ENCODE measurements around the gene TIMM13.
"Not testable (repeated sequence)": the region's sequence is repeated elsewhere in the genome, so short reads cannot be mapped to it uniquely, and the experiment has no call there.

TIMM13 gene

DNA sequence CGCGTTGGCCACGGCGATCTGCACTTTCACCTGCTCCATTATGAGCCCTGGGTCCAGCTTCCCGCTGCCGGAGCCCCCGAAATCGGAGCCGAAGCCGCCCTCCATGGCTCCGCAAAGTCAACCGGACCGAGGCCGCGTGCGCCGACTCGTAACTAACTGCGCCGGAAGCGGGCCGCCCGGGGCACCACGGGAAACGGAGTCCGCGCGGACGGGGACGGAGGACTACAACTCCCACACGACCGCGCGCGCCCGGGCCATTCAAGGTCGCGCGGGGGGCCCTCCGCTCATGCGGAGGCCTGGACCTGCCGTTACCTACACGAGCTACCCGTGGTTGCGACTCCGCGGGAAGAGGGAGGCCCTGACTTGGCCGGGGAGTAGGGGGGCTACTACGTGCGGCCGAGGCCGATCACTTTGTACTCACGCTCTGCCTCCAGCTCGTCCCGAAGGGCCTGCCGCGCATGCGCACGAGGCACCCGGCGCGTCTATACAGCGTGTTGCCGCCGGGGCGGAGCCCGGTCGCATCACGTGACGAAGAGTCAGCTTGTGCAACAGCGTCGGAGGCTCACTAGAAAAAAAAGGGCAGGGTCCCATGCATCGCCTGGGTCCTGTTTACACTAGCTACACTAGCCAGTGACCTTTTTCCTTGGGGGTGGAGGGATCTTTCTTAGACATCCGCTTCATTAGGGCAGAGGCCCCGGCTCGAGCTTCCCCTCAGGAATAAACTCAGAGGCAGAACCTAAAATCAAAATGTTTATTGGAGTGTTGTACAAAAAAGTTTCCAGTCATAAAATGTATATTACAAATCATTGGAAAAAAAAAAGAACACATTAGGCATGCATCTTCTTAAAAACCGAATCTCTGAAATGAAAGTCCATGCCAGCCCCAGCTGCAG lies at the start of gene TIMM13:
Gene TIMM13, minus strand, starts transcription at position 158 of the 892 bp plus-strand sequence. Its CDS starts 53 bp downstream, at position 105.
- peak; percentile 77 for DNase-seq (ENCODE audit: low read depth)

DNA sequence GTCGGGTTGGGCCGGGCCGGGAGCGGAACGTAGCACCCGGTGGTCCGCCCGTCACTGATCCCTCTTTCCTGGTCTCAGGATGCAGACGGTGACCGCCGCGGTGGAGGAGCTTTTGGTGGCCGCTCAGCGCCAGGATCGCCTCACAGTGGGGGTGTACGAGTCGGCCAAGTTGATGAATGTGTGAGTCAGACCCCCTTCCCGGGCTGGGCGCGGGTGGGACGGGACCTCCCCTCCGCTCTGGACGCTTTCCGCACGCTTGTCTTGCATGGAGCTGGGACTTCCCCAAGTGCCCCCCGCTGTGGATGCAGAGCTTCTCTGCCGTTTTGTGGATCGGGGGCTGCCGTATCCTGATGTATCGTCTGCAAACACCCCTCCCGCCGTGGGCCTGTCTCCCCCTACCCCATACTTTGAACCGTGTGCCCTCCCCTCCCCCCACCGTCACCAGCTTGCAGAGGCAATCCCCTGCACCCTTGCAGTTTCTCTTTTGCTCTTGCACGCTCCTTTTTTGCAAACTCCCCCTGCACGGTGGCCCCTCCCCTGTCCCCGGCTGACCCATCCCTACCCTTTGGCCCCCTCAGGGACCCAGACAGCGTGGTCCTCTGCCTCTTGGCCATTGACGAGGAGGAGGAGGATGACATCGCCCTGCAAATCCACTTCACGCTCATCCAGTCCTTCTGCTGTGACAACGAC lies 49.2 kb upstream of the TIMM13 start:
- DNase-seq (ENCODE audit: low read depth): no peak

- peak; percentile 91 for DNase-seq (ENCODE audit: low read depth)
Observed at GRCh38 chr19:2475702-2476450, 48.5 kb upstream of the TIMM13 start, which contains the start of gene GADD45B. Gene GADD45B, plus strand, starts transcription at chr19:2476127. Its CDS starts 232 bp downstream, at chr19:2476359.

DNA sequence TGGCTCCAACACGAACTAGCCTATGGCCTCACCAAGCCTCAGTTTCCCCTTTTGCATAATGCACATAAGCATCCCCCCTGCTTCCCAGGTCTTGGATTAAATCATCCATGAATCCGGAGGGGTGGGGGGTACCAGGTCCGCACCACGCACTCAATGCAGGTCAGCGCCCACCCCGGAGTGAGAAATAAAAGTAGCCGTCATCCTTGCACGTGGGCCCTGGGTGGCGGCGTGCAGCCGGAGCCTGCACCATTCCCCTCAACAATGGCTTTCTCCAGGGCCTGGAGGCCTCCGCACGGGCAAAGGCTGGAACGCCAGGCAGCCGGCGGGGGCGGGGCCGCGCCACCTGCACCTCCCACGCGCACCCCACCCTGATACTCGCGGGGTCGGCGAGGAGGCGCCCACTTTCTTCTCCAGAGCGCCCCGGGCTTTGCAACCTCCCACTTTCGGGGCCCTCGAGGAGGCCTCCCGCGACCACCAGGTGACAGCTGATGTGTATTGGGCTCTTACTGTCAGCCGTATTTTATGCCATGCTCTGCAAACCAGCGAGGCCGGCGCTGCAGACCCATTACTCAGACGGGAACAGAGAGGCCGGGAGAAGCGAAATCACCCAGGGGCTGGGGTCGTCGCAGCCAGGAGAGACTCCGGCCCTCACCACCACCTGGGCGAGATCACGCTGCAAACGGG lies 47.8 kb upstream of the TIMM13 start:
- no peak for DNase-seq (ENCODE audit: low read depth)

GRCh38 chr19:2474232-2475017 lies 47.0 kb upstream of the TIMM13 start:
- DNase-seq (ENCODE audit: low read depth): no peak

- not testable (repeated sequence) for DNase-seq (ENCODE audit: low read depth)
Observed at GRCh38 chr19:2469915-2470200, 42.5 kb upstream of the TIMM13 start.

- no peak for DNase-seq (ENCODE audit: low read depth)
Observed at GRCh38 chr19:2469102-2469914, 41.9 kb upstream of the TIMM13 start.

DNA sequence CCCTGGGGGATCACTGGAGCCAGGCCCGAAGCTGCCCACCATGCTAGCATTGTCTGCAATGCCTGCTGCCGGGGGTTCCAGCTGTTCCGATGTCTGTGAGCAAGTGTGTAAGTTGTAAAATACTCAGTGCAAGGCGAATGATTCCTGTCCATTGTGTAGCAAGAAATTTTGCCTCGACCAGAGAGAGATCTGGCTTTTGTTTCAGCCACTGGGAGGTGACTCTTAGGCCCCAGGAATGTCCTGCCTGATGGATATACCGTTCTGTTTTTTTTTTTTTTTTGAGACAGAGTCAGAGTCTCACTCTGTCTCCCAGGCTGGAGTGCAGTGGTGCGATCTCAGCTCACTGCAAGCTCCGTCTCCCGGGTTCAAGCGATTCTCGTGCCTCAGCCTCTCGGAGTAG lies 41.2 kb upstream of the TIMM13 start:
- DNase-seq (ENCODE audit: low read depth): no peak

DNA sequence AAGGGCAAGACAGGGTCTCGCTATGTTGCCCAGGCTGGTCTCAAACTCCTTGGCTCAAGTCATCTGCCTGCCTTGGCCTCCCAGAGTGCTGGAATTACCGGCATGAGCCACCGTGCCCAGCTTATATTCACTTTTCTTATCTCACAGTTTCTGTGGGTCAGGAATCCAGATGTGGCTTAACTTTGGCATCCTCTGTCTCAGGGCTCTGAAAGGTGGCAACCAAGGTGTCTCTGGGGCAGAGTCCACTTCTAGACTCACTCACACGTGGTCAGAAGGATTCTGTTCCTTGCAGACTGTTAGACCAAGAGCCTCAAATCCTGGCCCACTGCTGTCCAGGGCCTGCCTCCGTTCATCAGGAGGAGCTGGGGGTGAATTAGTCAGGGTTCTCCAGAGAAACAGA lies 37.0 kb upstream of the TIMM13 start:
- DNase-seq (ENCODE audit: low read depth): no peak

- DNase-seq (ENCODE audit: low read depth): not testable (repeated sequence)
Observed at GRCh38 chr19:2463694-2464093, 36.3 kb upstream of the TIMM13 start.

- peak; percentile 81 for DNase-seq (ENCODE audit: low read depth)
Observed at GRCh38 chr19:2462635-2463421, 35.4 kb upstream of the TIMM13 start.

GRCh38 chr19:2461751-2462634 lies 34.6 kb upstream of the TIMM13 start:
- DNase-seq (ENCODE audit: low read depth): no peak

DNA sequence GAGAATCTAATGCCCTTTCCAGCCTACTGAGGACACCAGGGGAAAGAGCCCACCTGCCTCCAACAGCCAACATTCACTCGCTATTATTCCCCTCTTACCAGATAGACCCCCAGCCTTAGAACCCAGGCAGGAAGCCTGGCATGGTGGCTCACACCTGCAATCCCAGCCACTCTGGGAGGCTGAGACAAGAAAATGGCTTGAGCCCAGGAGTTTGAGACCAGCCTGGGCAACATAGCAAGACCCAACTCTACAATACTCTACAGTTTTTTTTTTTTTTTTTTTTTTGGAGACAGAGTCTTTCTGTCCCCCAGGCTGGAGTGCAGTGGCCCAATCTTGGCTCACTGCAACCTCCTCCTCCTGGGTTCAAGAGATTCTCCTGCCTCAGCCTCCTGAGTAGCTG lies 32.9 kb upstream of the TIMM13 start:
- no peak for DNase-seq (ENCODE audit: low read depth)

DNA sequence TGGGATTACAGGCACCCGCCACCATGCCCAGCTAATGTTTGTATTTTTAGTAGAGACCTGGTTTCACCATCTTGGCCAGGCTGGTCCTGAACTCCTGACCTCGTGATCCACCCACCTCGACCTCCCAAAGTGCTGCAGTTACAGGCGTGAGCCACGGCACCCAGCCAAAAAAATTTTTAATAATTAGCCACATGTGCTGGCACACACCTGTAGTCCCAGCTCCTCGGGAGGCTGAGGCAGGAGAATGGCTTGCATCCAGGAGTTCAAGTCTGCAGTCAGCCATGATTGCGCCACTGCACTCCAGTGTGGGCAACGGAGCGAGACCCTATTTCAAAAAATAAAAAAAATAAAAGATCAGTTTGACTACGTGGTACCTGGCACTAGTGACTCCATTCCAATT lies 31.4 kb upstream of the TIMM13 start:
- DNase-seq (ENCODE audit: low read depth): not testable (repeated sequence)

GRCh38 chr19:2458054-2458453 lies 30.7 kb upstream of the TIMM13 start:
- no peak for DNase-seq (ENCODE audit: low read depth)

DNA sequence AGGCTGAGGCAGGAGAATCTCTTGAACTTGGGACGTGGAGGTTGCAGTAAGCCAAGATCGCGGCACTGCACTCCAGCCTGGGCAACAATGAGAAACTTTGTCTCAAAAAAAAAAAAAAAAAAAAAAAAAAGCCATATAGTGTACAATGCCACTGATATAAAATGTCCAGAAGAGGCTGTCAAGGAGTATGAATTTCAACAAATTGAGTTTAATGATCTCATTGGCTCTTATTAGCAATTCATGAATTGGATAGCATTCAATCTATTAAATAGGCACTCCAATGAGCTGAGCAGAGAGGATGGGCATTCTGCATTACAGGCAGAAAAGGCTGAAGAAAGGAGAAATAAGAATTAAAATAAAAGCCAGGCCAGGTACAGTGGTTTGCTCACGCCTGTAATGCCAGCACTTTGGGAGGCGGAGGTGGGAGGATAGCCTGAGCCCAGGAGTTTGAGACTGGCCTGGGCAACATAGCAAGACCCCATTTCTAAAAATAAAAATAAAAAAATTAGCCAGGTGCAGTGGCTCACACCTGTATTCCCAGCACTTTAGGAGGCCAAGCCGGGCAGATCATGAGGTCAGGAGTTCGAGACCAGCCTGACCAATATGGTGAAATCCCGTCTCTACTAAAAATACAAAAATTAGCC lies 30.1 kb upstream of the TIMM13 start:
- DNase-seq (ENCODE audit: low read depth): no peak

- no peak for DNase-seq (ENCODE audit: low read depth)
Observed at GRCh38 chr19:2455851-2456570, 28.6 kb upstream of the TIMM13 start.

Data from non-pigmented ciliary epithelial cell (primary cell).